GF-D8 (cell line): ENCODE measurements around the gene ADNP2.

Experiments
- DNase-seq: peaks from one replicate; lab custom pipeline; 2025; lab: John Stamatoyannopoulos, UW

The ADNP2 gene

DNA sequence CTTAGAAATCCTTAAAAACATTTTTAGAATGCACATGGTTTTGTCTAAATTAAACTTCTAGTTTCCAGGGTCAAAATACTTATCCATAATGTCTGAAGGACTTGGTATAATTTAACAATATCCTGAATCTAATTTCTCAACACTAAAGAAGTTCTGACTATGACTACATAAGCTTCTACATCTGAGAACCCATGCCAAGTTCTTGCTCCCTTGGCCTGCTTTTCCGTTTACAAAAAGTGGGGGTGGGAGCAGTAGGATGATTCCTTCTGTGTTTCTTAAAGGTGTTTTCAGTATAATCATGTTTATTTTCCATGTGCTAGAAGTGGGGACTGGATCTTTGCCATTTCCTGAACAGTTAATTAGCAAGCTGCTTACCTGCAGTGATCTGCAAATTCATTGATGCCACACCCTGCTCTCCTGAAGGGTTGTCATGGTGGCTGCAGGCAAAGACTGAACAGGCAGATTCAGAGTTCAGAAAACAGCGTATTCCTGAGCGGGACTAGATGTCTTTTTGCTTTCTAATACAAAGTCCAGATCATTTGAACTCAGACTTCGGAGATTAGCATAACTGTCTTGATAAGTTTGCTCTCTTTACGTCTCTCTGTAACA is 36.2 kb downstream of the ADNP2 start:
- no peak for DNase-seq

DNA sequence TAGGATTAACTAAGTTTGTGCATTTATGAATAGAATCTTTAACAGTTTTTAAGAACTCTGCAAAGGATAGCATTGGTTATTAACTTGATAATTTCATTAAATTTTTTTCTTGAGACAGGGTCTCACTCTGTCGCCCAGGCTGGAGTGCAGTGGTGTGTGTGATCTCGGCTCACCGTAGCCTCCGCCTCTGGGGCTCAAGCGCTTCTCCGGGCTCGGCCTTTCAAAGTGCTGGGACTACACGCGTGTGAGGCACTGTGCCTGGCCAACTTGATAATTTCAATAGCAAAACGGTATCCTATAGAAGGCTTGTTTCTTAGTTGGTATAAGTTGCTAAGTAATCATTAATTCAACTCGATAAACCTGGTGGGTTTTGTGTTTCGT is 38.0 kb downstream of the ADNP2 start:
- no peak for DNase-seq

GRCh38 chr18:80147418-80148325 is 38.6 kb downstream of the ADNP2 start:
- DNase-seq: no peak

DNA sequence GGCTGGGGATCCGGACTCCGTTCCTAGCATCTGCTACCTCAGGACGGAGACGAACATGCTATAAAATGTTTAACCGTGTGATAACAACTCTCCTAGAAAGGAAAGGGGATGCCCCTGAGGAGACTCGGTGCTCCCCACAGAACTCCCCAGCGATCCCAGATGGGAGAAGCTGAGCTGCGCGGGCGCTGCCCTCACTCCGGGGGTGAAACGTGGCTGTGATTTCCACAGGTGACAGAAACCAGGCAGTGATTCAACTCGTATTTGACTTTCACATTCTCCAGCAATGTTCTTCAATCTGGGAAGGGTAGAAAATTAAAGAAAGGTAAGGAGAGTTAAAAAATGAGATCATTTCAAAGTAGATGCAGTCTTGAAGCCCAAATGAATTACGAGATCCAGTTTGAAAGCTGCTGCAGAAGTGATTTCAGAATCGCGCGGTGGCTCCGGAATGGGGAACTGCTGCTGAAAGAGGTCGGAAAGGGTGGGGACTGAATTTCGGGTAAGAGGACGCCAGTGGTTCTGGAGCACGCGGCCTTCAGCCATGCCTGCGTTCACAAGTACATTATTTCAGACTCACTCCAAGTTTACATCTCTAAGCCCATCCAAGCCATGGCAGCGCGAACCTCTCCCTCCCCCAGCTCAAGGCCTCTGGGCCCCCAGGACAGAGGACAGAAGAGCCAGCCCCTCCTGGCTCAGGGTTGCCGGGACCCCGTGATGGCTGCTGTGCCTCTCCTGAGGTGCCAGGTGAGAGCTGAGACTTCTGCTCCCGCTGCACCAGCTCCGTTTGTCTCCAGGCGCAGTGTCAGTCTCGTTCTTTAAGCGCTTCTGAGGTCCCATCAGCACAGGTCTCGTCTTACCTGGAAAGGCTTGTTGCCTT is 39.5 kb downstream of the ADNP2 start:
- DNase-seq: no peak

GRCh38 chr18:80149667-80150066 is 40.6 kb downstream of the ADNP2 start:
- no peak for DNase-seq

GRCh38 chr18:80154293-80154692 is 45.2 kb downstream of the ADNP2 start:
- DNase-seq: no peak

GRCh38 chr18:80157708-80158343 is 48.8 kb downstream of the ADNP2 start:
- DNase-seq: peak; percentile 18

GRCh38 chr18:80158365-80158764 is 49.3 kb downstream of the ADNP2 start:
- DNase-seq: no peak

DNA sequence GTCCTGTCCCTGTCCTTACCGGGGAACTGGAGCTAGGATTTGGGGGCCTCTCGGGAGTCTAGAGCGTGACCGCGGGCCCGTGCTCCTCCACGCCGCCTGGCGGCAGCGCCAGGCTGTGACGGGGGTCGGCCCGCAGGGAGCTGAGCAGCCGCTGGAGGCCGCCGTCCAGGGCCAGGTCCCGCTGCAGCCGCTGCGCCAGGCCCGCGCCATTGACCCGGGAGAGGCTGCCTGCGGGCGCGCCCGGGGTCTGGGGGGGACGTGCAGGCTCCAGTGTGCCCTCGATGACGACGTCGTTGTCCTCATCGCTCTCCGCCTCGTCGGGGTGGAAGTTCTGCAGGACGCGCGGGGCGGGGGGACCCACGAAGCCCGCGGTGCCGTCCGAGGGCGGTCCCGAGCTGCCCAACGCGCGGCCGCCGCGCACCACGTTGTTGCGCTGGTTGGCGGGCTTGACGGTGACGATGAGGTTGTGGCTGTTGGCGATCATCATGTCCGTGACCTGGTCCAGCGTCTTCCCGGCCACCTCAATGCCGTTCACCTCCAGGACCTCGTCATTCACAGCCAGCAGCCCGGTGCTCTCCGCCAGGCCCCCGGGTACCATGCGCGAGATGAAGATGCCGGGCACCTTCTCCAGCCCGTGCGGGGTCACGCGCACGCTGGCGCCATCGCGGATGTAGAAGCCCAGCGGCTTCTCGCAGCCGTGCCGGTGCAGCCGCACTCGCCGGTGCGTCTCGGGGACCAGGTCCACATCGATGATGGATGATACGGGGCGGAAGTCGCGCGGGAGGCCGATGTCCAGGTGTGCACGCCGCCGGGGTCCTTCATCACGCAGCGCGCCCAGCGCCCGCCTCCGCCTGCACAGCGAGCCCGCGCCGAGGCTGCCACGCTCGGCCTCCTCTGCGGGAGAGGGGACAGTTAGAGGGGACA is 50.9 kb downstream of the ADNP2 start:
- DNase-seq: no peak

- no peak for DNase-seq
Measured at GRCh38 chr18:80161781-80162417, 52.8 kb downstream of the ADNP2 start.

- no peak for DNase-seq
Measured at GRCh38 chr18:80163183-80163582, 54.1 kb downstream of the ADNP2 start.

DNA sequence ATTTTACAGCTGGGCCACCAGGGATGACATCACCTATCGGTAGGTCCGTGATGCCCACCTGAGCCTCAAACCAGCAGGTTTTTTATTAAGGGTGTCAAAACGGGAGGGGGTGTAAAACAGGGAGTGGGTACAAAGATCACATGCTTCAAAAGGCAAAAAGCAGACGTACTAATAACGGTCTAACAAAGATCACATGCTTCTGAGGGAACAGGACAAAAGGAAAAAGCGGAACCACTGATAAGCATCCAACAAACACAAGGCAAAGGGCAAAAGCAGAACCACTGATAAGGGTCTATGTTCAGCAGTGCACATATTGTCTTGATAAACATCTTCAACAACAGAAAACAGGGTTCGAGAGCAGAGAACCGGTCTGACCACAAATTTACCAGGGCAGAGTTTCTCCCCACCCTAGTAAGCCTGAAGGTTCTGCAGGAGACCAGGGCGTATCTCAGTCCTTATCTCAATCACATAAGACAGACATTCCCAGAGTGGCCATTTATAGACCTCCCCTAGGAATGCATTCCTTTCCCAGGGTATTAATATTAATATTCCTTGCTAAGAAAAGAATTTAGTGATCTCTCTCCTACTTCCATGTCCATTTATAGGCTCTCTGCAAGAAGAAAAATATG is 55.8 kb downstream of the ADNP2 start:
- DNase-seq: peak; percentile 72

DNA sequence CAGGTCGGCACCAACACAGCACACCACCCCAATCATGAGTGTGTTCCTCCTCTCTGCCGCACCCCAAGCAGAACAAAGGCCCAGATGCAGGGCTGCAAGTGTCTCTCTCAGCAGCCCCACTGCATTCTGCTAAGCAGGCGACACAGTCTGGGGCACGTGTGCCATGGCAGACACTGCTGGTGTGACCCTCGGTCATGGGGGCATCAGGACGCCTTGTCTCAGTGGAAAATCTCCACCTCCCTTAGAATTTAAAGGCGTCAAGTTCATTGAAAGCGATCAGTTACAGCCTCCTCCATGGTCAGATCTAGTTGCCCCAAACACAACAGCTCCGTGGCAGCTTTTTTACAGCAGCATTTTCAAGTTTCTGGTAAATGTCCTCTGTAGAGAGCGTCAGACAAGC is 57.2 kb downstream of the ADNP2 start:
- DNase-seq: no peak

- no peak for DNase-seq
Measured at GRCh38 chr18:80166725-80167124, 57.7 kb downstream of the ADNP2 start.

GRCh38 chr18:80167331-80167730 is 58.3 kb downstream of the ADNP2 start:
- DNase-seq: no peak

DNA sequence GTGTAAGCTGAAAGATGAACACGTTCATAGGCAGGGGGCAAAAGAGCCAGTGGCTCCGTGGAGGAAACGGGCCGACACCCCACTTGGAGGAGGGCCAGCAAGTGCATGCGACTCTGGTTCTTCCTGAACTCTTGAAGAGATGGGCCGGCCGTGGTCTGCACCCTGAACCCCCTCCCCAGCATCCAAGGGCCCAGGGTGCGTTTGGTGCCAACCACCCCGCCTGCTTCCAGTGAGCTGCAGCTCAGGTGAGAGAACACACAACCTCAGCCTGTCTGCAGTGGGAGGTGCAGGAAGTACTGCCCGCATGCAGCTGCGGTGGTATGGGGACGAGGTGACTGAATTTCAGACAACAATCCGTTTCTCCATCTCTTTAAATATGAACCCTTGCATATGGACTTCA is 58.9 kb downstream of the ADNP2 start:
- no peak for DNase-seq

DNA sequence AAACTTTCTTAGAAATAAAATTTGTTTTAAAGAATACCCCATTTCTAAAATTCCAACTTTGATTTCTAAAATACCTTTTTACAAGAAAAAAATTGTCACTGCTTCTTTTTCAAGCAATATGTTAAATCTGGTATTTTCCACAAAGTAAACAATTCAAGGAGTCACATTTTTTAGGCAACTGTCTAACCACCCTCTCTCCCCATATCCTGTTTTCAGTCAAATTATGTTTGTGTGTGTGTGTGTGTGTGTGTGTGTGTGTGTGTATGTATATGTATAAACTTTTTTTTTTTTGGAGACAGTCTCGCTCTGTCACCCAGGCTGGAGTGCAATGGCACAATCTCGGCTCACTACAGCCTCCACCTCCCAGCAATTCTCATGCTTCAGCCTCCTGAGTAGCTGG is 59.3 kb downstream of the ADNP2 start:
- DNase-seq: no peak

DNA sequence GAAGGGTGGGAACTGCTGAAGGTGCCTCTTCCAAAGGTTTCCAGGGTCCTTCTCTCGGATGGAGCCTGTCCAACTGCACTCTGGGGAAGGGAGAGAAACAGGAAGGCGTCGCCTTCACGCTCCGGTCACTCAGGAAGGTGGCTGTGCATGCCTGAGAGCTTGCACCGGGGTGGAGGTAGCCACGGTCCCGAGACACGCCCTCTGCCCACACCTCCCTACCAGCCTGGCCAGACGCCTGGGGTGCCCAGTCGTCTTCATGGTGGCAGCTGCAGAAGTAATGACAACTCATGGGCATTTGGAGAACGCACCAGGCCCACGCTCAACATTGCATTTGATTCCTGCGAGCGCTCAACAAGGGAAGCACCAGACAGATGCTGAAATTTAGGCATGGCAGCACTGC is 59.9 kb downstream of the ADNP2 start:
- no peak for DNase-seq

DNA sequence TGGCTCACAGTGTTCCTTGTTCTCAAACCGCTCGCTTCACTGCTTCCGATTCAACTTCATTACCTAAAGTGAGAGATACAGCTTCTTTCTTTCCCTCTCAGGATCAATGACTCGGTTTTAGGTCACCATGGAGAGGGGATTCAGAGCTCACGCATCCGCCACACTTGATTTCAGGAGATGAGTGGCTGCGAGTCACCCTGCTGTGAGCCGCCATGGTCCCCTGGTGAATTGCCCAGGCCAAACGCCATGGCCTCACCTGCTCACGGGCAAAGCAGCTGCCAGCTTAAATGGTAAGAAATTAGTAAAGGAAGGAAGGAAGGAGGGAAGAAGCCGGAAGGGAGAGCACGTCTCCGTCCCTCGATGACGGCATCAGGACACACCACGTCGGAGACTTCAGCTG is 60.5 kb downstream of the ADNP2 start:
- DNase-seq: no peak

DNA sequence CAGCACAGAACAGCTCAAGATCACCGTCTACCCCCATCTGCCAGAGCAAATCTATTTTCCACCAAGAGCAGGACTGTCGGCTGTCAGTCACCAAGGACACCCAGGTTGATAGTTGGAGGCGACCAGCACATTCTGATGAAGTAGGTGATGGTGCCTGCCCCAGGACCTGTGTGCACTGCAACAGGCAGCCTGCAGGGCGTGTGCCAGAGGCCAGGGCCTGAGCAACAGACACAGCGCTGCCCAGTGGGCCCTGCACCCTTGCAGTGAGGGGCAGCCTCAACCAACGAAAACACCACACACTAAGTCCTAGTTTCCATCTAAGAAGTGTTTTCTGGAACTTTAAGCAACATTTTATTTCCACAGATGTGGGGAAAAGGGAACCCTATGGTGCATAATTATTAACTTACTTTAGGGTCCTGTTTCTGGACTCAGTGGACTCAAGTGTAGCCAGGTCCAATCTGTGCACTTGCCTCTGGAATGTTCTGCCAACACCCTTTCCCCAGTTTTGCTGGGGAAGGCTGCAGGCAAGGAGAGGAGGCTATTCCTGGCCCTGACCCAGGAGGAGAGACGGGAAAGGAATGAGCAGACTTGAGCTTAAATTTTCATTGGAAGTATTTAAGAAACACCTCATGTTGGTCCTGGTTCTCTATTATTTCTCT is 61.5 kb downstream of the ADNP2 start:
- no peak for DNase-seq
